CD4-positive, alpha-beta T cell treated with Interleukin-1 beta for 1 hour (primary cell): ENCODE results near the gene JMJD4.
A peak's percentile ranks its signal among the peaks of the same experiment; 100 is the strongest.

Source experiments
- DNase-seq, 2 donors: peaks; one replicate each; pipeline ENCODE4 v3.0.0-alpha.2; 2020 to 2022

Gene JMJD4

GRCh38 chr1:227748496-227749182 lies 13.5 kb upstream of the JMJD4 start:
- DNase-seq: peak in 1 of 2 donors; percentile 47

GRCh38 chr1:227747948-227748495 lies 12.9 kb upstream of the JMJD4 start:
- DNase-seq: no peak

- DNase-seq: no peak
Observed at GRCh38 chr1:227747382-227747781, 12.3 kb upstream of the JMJD4 start.

- DNase-seq: no peak
Observed at GRCh38 chr1:227746676-227747075, 11.6 kb upstream of the JMJD4 start.

GRCh38 chr1:227745568-227746265 lies 10.6 kb upstream of the JMJD4 start:
- no peak for DNase-seq

- DNase-seq: no peak
Observed at GRCh38 chr1:227744668-227745067, 9.6 kb upstream of the JMJD4 start.

- DNase-seq: no peak
Observed at GRCh38 chr1:227742738-227743715, 7.9 kb upstream of the JMJD4 start.

GRCh38 chr1:227741166-227741870 lies 6.2 kb upstream of the JMJD4 start:
- DNase-seq: no peak

- no peak for DNase-seq
Observed at GRCh38 chr1:227740401-227740960, 5.4 kb upstream of the JMJD4 start.

- DNase-seq: no peak
Observed at GRCh38 chr1:227739636-227740035, 4.5 kb upstream of the JMJD4 start.

- no peak for DNase-seq
Observed at GRCh38 chr1:227738820-227739219, 3.7 kb upstream of the JMJD4 start.

GRCh38 chr1:227736814-227737432 lies 1.8 kb upstream of the JMJD4 start:
- DNase-seq: no peak

- DNase-seq: no peak
Observed at GRCh38 chr1:227735539-227736285, 610 bp upstream of the JMJD4 start.

GRCh38 chr1:227734546-227734855 lies 601 bp downstream of the JMJD4 start:
- DNase-seq: no peak

GRCh38 chr1:227733751-227734545 lies 1.2 kb downstream of the JMJD4 start:
- no peak for DNase-seq

- no peak for DNase-seq
Observed at GRCh38 chr1:227733309-227733705, 1.8 kb downstream of the JMJD4 start.

- DNase-seq: no peak
Observed at GRCh38 chr1:227732586-227733308, 2.4 kb downstream of the JMJD4 start.

GRCh38 chr1:227731696-227732585 lies 3.2 kb downstream of the JMJD4 start:
- no peak for DNase-seq
